Measurements from ENCODE around the gene TRIO. TPM values are rescaled to one million over a fixed set of nuclear protein-coding genes. Genes with fewer than 3 reads are reported as not detected.

The TRIO gene
- total RNA-seq, 1 donor from 2014 or later, result 381 TPM

Other genes starting within 250 kb of the TRIO start
- gene DNAH5, start 198.7 kb upstream of the TRIO start, total RNA-seq, result 5.5 TPM

Measured in occipital lobe (tissue), 1 donor.